Measurements from ENCODE around the gene CPT1C. TPM values are rescaled to one million over a fixed set of nuclear protein-coding genes. Genes with fewer than 3 reads are reported as not detected.

Gene CPT1C
- total RNA-seq (2014; rRNA removed; shearing (Covaris generic)): 1.6 and 2.6 TPM in 2 replicates

- no peak for DNase-seq (ENCODE audit: low spot score)
Measured at GRCh38 chr19:49690656-49691242, at the start of gene CPT1C. Gene CPT1C (plus strand): TSS chr19:49691116. CDS start chr19:49692253, 1,137 bp downstream.

GRCh38 chr19:49641688-49642491 lies 49.0 kb upstream of the CPT1C start, which contains the start of gene SCAF1:
Gene SCAF1 (plus strand): TSS chr19:49642209. CDS start chr19:49645027, 2,818 bp downstream.
- peak; percentile 99 for DNase-seq (ENCODE audit: low spot score)

GRCh38 chr19:49642492-49643035 lies 48.4 kb upstream of the CPT1C start:
- DNase-seq (ENCODE audit: low spot score): no peak

GRCh38 chr19:49643466-49643865 lies 47.5 kb upstream of the CPT1C start:
- no peak for DNase-seq (ENCODE audit: low spot score)

GRCh38 chr19:49645592-49645991 lies 45.3 kb upstream of the CPT1C start:
- no peak for DNase-seq (ENCODE audit: low spot score)

GRCh38 chr19:49645995-49646394 lies 44.9 kb upstream of the CPT1C start:
- DNase-seq (ENCODE audit: low spot score): no peak

- DNase-seq (ENCODE audit: low spot score): no peak
Measured at GRCh38 chr19:49646586-49646985, 44.3 kb upstream of the CPT1C start.

GRCh38 chr19:49651029-49651819 lies 39.7 kb upstream of the CPT1C start:
- DNase-seq (ENCODE audit: low spot score): no peak

- DNase-seq (ENCODE audit: low spot score): no peak
Measured at GRCh38 chr19:49651820-49652550, 38.9 kb upstream of the CPT1C start.

- no peak for DNase-seq (ENCODE audit: low spot score)
Measured at GRCh38 chr19:49652551-49653465, 38.1 kb upstream of the CPT1C start.

- no peak for DNase-seq (ENCODE audit: low spot score)
Measured at GRCh38 chr19:49653466-49653806, 37.5 kb upstream of the CPT1C start.

GRCh38 chr19:49654581-49654980 lies 36.3 kb upstream of the CPT1C start:
- DNase-seq (ENCODE audit: low spot score): no peak

- no peak for DNase-seq (ENCODE audit: low spot score)
Measured at GRCh38 chr19:49655570-49656455, 35.1 kb upstream of the CPT1C start.

- no peak for DNase-seq (ENCODE audit: low spot score)
Measured at GRCh38 chr19:49656456-49657109, 34.3 kb upstream of the CPT1C start.

GRCh38 chr19:49657493-49658138 lies 33.3 kb upstream of the CPT1C start:
- DNase-seq (ENCODE audit: low spot score): no peak

GRCh38 chr19:49658139-49658517 lies 32.8 kb upstream of the CPT1C start:
- no peak for DNase-seq (ENCODE audit: low spot score)

GRCh38 chr19:49658566-49659442 lies 32.1 kb upstream of the CPT1C start:
- DNase-seq (ENCODE audit: low spot score): no peak

Measured in H4 (cell line).